ENCODE results near the gene CADM1.

Gene CADM1

GRCh38 chr11:115266066-115266639 is 238.1 kb downstream of the CADM1 start:
- H3K27ac ChIP-seq (ENCODE audit: low read length), result no peak overlapping the region

GRCh38 chr11:115263799-115264656 is 240.2 kb downstream of the CADM1 start:
- H3K4me1 ChIP-seq (ENCODE audit: low read length), result no peaks in the 10 kb centered on the region
- no peaks in the 10 kb centered on the region for H3K27me3 ChIP-seq (ENCODE audit: low read depth, low read length)
- no peaks in the 10 kb centered on the region for H3K79me2 ChIP-seq (ENCODE audit: low read length)
- no peaks in the 10 kb centered on the region for H4K20me1 ChIP-seq (ENCODE audit: insufficient read depth, low read length)
- no peak overlapping the region for H3K27ac ChIP-seq (ENCODE audit: low read length)
- no peaks in the 10 kb centered on the region for H3K9me3 ChIP-seq (ENCODE audit: insufficient read depth, low read length)
- no peak overlapping the region for H3K4me2 ChIP-seq (ENCODE audit: low read length)
- no peak for TF ChIP-seq CTCF (IDR thresholded peaks at IDR 0.05; ENCODE audit: low read depth, low read length)
- TF ChIP-seq EZH2phosphoT487 (IDR thresholded peaks at IDR 0.05; ENCODE audit: low read depth), result no peak
- H3K9ac ChIP-seq (ENCODE audit: low read length), result no peak overlapping the region
- H3K4me3 ChIP-seq (ENCODE audit: low read length), result no peak overlapping the region
- H2AFZ ChIP-seq (ENCODE audit: low read depth, low read length), result no peak overlapping the region
- H3K36me3 ChIP-seq (replicated peaks; ENCODE audit: low read depth, low read length), result no peaks in the 10 kb centered on the region

More at GRCh38 chr11:115266066-115266639, 238.1 kb downstream of the CADM1 start:
- 0 out of 2 replicates have a peak, but pooled peaks cover 3% of the 10 kb centered on the region for H3K27me3 ChIP-seq (ENCODE audit: low read depth, low read length)
- no peaks in the 10 kb centered on the region for H4K20me1 ChIP-seq (ENCODE audit: insufficient read depth, low read length)
- no peak overlapping the region for H3K9ac ChIP-seq (ENCODE audit: low read length)
- no peak for TF ChIP-seq CTCF (IDR thresholded peaks at IDR 0.05; ENCODE audit: low read depth, low read length)
- no peak for TF ChIP-seq EZH2phosphoT487 (IDR thresholded peaks at IDR 0.05; ENCODE audit: low read depth)
- H3K36me3 ChIP-seq (replicated peaks; ENCODE audit: low read depth, low read length), result no peaks in the 10 kb centered on the region
- no peak overlapping the region for H3K4me2 ChIP-seq (ENCODE audit: low read length)
- H2AFZ ChIP-seq (ENCODE audit: low read depth, low read length), result no peak overlapping the region
- H3K9me3 ChIP-seq (ENCODE audit: insufficient read depth, low read length), result no peaks in the 10 kb centered on the region
- H3K4me3 ChIP-seq (ENCODE audit: low read length), result no peak overlapping the region
- H3K4me1 ChIP-seq (ENCODE audit: low read length), result no peaks in the 10 kb centered on the region
- H3K79me2 ChIP-seq (ENCODE audit: low read length), result no peaks in the 10 kb centered on the region

GRCh38 chr11:115258216-115258615 is 246.0 kb downstream of the CADM1 start:
- Histone ChIP-seq H3K27ac (ENCODE audit: low read length) (no peak overlapping the region), H3K36me3 (replicated peaks; ENCODE audit: low read depth, low read length) (no peaks in the 10 kb centered on the region), H4K20me1 (ENCODE audit: insufficient read depth, low read length) (no peaks in the 10 kb centered on the region), H3K27me3 (ENCODE audit: low read depth, low read length) (no peaks in the 10 kb centered on the region), H3K9me3 (ENCODE audit: insufficient read depth, low read length) (no peaks in the 10 kb centered on the region), H3K4me3 (ENCODE audit: low read length) (no peak overlapping the region), H3K4me1 (ENCODE audit: low read length) (peaks cover 37% of the 10 kb centered on the region), H3K9ac (ENCODE audit: low read length) (no peak overlapping the region), H3K79me2 (ENCODE audit: low read length) (no peaks in the 10 kb centered on the region), H2AFZ (ENCODE audit: low read depth, low read length) (no peak overlapping the region), H3K4me2 (ENCODE audit: low read length) (no peak overlapping the region)
- TF ChIP-seq CTCF (IDR thresholded peaks at IDR 0.05; ENCODE audit: low read depth, low read length) (no peak), EZH2phosphoT487 (IDR thresholded peaks at IDR 0.05; ENCODE audit: low read depth) (no peak)

- Histone ChIP-seq H2AFZ (ENCODE audit: low read depth, low read length) (no peak overlapping the region), H3K4me1 (ENCODE audit: low read length) (peaks cover 37% of the 10 kb centered on the region), H3K4me2 (ENCODE audit: low read length) (no peak overlapping the region), H3K27me3 (ENCODE audit: low read depth, low read length) (no peaks in the 10 kb centered on the region), H3K4me3 (ENCODE audit: low read length) (no peak overlapping the region), H3K9me3 (ENCODE audit: insufficient read depth, low read length) (no peaks in the 10 kb centered on the region), H3K27ac (ENCODE audit: low read length) (no peak overlapping the region), H4K20me1 (ENCODE audit: insufficient read depth, low read length) (no peaks in the 10 kb centered on the region), H3K36me3 (replicated peaks; ENCODE audit: low read depth, low read length) (no peaks in the 10 kb centered on the region), H3K9ac (ENCODE audit: low read length) (no peak overlapping the region), H3K79me2 (ENCODE audit: low read length) (no peaks in the 10 kb centered on the region)
- TF ChIP-seq CTCF (IDR thresholded peaks at IDR 0.05; ENCODE audit: low read depth, low read length) (no peak), EZH2phosphoT487 (IDR thresholded peaks at IDR 0.05; ENCODE audit: low read depth) (no peak)
These were observed 246.5 kb downstream of the CADM1 start for GRCh38 chr11:115257678-115258077.

All from OCI-LY3 (cell line).